MM.1S (cell line): ENCODE measurements around the gene SCARB2.

Experiments
- CTCF ChIP-seq: fragments of 300-600 bp; sonication (generic); IDR thresholded peaks from 2 replicates; pipeline ENCODE4 v1.5.1; 2016; ENCODE audit warnings: antibody characterized with exemption, low read length, mixed read lengths
- EZH2 ChIP-seq: fragments of 300-600 bp; sonication (generic); optimal IDR thresholded peaks from 2 replicates; pipeline ENCODE3; 2017; ENCODE audit warnings: low read depth, mild to moderate bottlenecking, antibody characterized with exemption, low read length, mixed read lengths
- EZH2phosphoT487 ChIP-seq: fragments of 300-600 bp; sonication (generic); IDR thresholded peaks from 2 replicates; pipeline ENCODE4 v1.6.1; 2018; ENCODE audit warnings: antibody characterized with exemption, low read length

GRCh38 chr4:76182463-76182862, 31.2 kb downstream of the SCARB2 start:
- TF ChIP-seq CTCF = no peak
- TF ChIP-seq EZH2 = no peak
- no peak for TF ChIP-seq EZH2phosphoT487
